Progenitor cell of endocrine pancreas (in vitro differentiated cells): ENCODE measurements around the gene CFAP54. TPM values are rescaled to one million over a fixed set of nuclear protein-coding genes. Genes with fewer than 3 reads are reported as not detected.

ENCODE experiments used
- DNase-seq: peaks from one replicate; pipeline ENCODE4 v3.0.0; 2021; ENCODE audit warnings: low spot score; ENCODE audit not compliant: unreplicated experiment
- H3K27ac Mint-ChIP-seq: 2 replicates; pipeline ENCODE4 v1.8.0; 2021; ENCODE audit warnings: mild to moderate bottlenecking, moderate library complexity, mixed read lengths
- H3K27me3 Mint-ChIP-seq: 2 replicates; pipeline ENCODE4 v1.8.0; 2021; ENCODE audit warnings: mixed read lengths
- H3K36me3 Mint-ChIP-seq: 2 replicates; pipeline ENCODE4 v1.8.0; 2022; ENCODE audit warnings: mixed read lengths; ENCODE audit not compliant: insufficient read depth
- H3K4me1 Mint-ChIP-seq: 2 replicates; pipeline ENCODE4 v1.8.0; 2021; ENCODE audit warnings: low read depth, mixed read lengths
- H3K4me3 Mint-ChIP-seq: 2 replicates; pipeline ENCODE4 v1.8.0; 2021; ENCODE audit warnings: low read depth, mild to moderate bottlenecking, moderate library complexity, mixed read lengths
- H3K9me3 Mint-ChIP-seq: 2 replicates; pipeline ENCODE4 v1.8.0; 2021; ENCODE audit warnings: low read depth, mixed read lengths
- CTCF ChIP-seq: fragments of 200-600 bp; sonication (generic); IDR thresholded peaks from one replicate; pipeline ENCODE4 v1.5.0; 2021; ENCODE audit warnings: antibody characterized with exemption, mild to moderate bottlenecking; ENCODE audit not compliant: unreplicated experiment
- total RNA-seq: library from RNA; stranded (reverse); gene quantifications from 2 replicates; pipeline ENCODE4 v1.2.1, GENCODE V29; 2021

The CFAP54 gene
- total RNA-seq, 1 donor from 2014 or later, result 5.9 TPM

- Mint-ChIP-seq H3K4me1 (no peaks in the 10 kb centered on the region), H3K36me3 (no peaks in the 10 kb centered on the region), H3K4me3 (no peak overlapping the region), H3K9me3 (no peaks in the 10 kb centered on the region), H3K27ac (no peak overlapping the region), H3K27me3 (no peaks in the 10 kb centered on the region)
- TF ChIP-seq CTCF, result no peak
- DNase-seq, result no peak
Measured at GRCh38 chr12:96478011-96478410, 11.4 kb upstream of the CFAP54 start.

GRCh38 chr12:96482086-96482485 lies 7.3 kb upstream of the CFAP54 start:
- peaks cover 8% of the 10 kb centered on the region for H3K27me3 Mint-ChIP-seq
- no peak for TF ChIP-seq CTCF
- no peak overlapping the region for H3K27ac Mint-ChIP-seq
- H3K4me1 Mint-ChIP-seq, result no peaks in the 10 kb centered on the region
- no peaks in the 10 kb centered on the region for H3K9me3 Mint-ChIP-seq
- no peak overlapping the region for H3K4me3 Mint-ChIP-seq
- DNase-seq, result no peak
- no peaks in the 10 kb centered on the region for H3K36me3 Mint-ChIP-seq

GRCh38 chr12:96483116-96483515 lies 6.3 kb upstream of the CFAP54 start:
- H3K4me3 Mint-ChIP-seq, result no peak overlapping the region
- no peaks in the 10 kb centered on the region for H3K36me3 Mint-ChIP-seq
- no peaks in the 10 kb centered on the region for H3K4me1 Mint-ChIP-seq
- no peak for TF ChIP-seq CTCF
- no peak for DNase-seq
- H3K9me3 Mint-ChIP-seq, result no peaks in the 10 kb centered on the region
- peaks cover 17% of the 10 kb centered on the region for H3K27me3 Mint-ChIP-seq
- no peak overlapping the region for H3K27ac Mint-ChIP-seq

GRCh38 chr12:96486751-96487613 lies 2.4 kb upstream of the CFAP54 start:
- DNase-seq, result no peak
- Mint-ChIP-seq H3K4me3 (no peak overlapping the region), H3K27me3 (peaks cover 29% of the 10 kb centered on the region), H3K36me3 (no peaks in the 10 kb centered on the region), H3K9me3 (no peaks in the 10 kb centered on the region), H3K4me1 (peaks cover 3% of the 10 kb centered on the region), H3K27ac (no peak overlapping the region)
- TF ChIP-seq CTCF, result no peak

GRCh38 chr12:96487634-96488033 lies 1.7 kb upstream of the CFAP54 start:
- Mint-ChIP-seq H3K4me3 (no peak overlapping the region), H3K4me1 (peaks cover 3% of the 10 kb centered on the region), H3K27ac (no peak overlapping the region), H3K9me3 (no peaks in the 10 kb centered on the region), H3K36me3 (no peaks in the 10 kb centered on the region), H3K27me3 (peaks cover 29% of the 10 kb centered on the region)
- no peak for TF ChIP-seq CTCF
- no peak for DNase-seq
